Measurements from ENCODE around the gene HACD3.
"Not testable (repeated sequence)": the region's sequence is repeated elsewhere in the genome, so short reads cannot be mapped to it uniquely, and the experiment has no call there.

HACD3 gene

GRCh38 chr15:65603559-65603958 is 73.3 kb downstream of the HACD3 start:
- no peak for DNase-seq

- peak; percentile 96 for DNase-seq
These were observed 80.8 kb downstream of the HACD3 start, which contains the start of gene INTS14 for GRCh38 chr15:65610871-65611718. Gene INTS14, minus strand, starts transcription at chr15:65611131. Its CDS starts 3,751 bp downstream, at chr15:65607380.

- DNase-seq: no peak
These were observed 81.8 kb downstream of the HACD3 start for GRCh38 chr15:65611888-65612615.

GRCh38 chr15:65612616-65612946 is 82.3 kb downstream of the HACD3 start:
- no peak for DNase-seq

GRCh38 chr15:65612949-65613744 is 82.9 kb downstream of the HACD3 start:
- DNase-seq: no peak

GRCh38 chr15:65615887-65616286 is 85.6 kb downstream of the HACD3 start:
- DNase-seq: not testable (repeated sequence)

- no peak for DNase-seq
These were observed 88.4 kb downstream of the HACD3 start for GRCh38 chr15:65618560-65619109.

- no peak for DNase-seq
These were observed 89.5 kb downstream of the HACD3 start for GRCh38 chr15:65619626-65620290.

- DNase-seq: no peak
These were observed 90.6 kb downstream of the HACD3 start for GRCh38 chr15:65620833-65621232.

GRCh38 chr15:65621638-65622037 is 91.4 kb downstream of the HACD3 start, which contains the start of gene SLC24A1:
Gene SLC24A1, plus strand, starts transcription at chr15:65621938. Its CDS starts 2,143 bp downstream, at chr15:65624081.
- no peak for DNase-seq

GRCh38 chr15:65623103-65623502 is 92.8 kb downstream of the HACD3 start:
- no peak for DNase-seq

- DNase-seq: no peak
These were observed 96.6 kb downstream of the HACD3 start for GRCh38 chr15:65626856-65627255.

All from CD4-positive, alpha-beta T cell treated with Interleukin-6 for 4 hours (primary cell).